Heart left ventricle (tissue), 16 donors: ENCODE measurements around the gene SCCPDH. TPM values are rescaled to one million over a fixed set of nuclear protein-coding genes. Genes with fewer than 3 reads are reported as not detected.
"Not testable (repeated sequence)": the region's sequence is repeated elsewhere in the genome, so short reads cannot be mapped to it uniquely, and the experiment has no call there.

Experiments used
- ATAC-seq, 4 donors: fragments of 200-7000 bp; cut with Tn5 transposase; one replicate each; pipeline ENCODE4 v1.9.1; 2020 to 2022; ENCODE audit warnings: moderate library complexity in 4 of 4, mild to moderate bottlenecking in 3 of 4, moderate number of reproducible peaks in 1 of 4
- DNase-seq, 5 donors: peaks; one replicate each; pipeline ENCODE4 v3.0.0-alpha.2; 2020
- H3K27ac ChIP-seq, 12 donors: fragments of 200-600 bp; sonication (generic) in 4 of 12; one replicate each; pipeline versions ENCODE4 v1.5.0 to v1.8.0; 2016 to 2022; ENCODE audit warnings: mild to moderate bottlenecking in 2 of 12
- H3K27me3 ChIP-seq, 9 donors: fragments of 200-600 bp; sonication (generic) in 2 of 9; one replicate each; pipeline versions ENCODE4 v1.5.1 to v1.8.0; 2016 to 2022; ENCODE audit warnings: mild to moderate bottlenecking in 3 of 9
- H3K36me3 ChIP-seq, 9 donors: fragments of 200-600 bp; sonication (generic) in 2 of 9; one replicate each; pipeline versions ENCODE4 v1.5.0 to v1.8.0; 2018 to 2022; ENCODE audit warnings: mild to moderate bottlenecking in 2 of 9
- H3K4me1 ChIP-seq, 12 donors: fragments of 200-600 bp; sonication (generic) in 4 of 12; one replicate each; pipeline versions ENCODE4 v1.5.0 to v1.8.0; 2016 to 2022; ENCODE audit warnings: mild to moderate bottlenecking in 3 of 12
- H3K4me3 ChIP-seq, 12 donors: fragments of 200-600 bp; sonication (generic) in 4 of 12; one replicate each; pipeline versions ENCODE4 v1.5.0 to v1.8.0; 2017 to 2022; ENCODE audit warnings: mild to moderate bottlenecking in 9 of 12, moderate library complexity in 4 of 12
- H3K9me3 ChIP-seq, 12 donors: fragments of 200-600 bp; sonication (generic) in 4 of 12; one replicate each; pipeline versions ENCODE4 v1.5.0 to v1.8.0; 2016 to 2022; ENCODE audit warnings: mild to moderate bottlenecking in 1 of 12
- CTCF ChIP-seq, 12 donors: fragments of 200-600 bp; sonication (generic) in 4 of 12; IDR thresholded peaks; one replicate each; pipeline versions ENCODE4 v1.5.0 to v1.8.0; 2018 to 2022; ENCODE audit warnings: antibody characterized with exemption in 12 of 12, mild to moderate bottlenecking in 5 of 12
- POLR2A ChIP-seq, 2 donors: fragments of 450-650 bp; IDR thresholded peaks; one replicate each; pipeline ENCODE4 v1.6.1; 2017; ENCODE audit warnings: antibody characterized with exemption in 2 of 2, mild to moderate bottlenecking in 2 of 2, moderate library complexity in 2 of 2
- WGBS, 4 donors: extraction: QIAGEN DNeasy Blood & Tissue Kit in 2 of 4; methylation state at CpG; one replicate each; pipeline versions ENCODE4 v1.1.5 to v1.1.7; 2013 to 2018; 5-methylcytosine and 5-hydroxymethylcytosine counted together
- intact Hi-C, 10 donors: fragments of 100-400 bp; cut with DNase I; formaldehyde crosslinking; loops; one replicate each; pipeline versions ENCODE4 v1.11.1 to v1.14.2; 2022
- polyA plus RNA-seq, 2 donors: library from polyadenylated mRNA; stranded (reverse); fragments of 200-250 nt; gene quantifications; one replicate each; pipeline ENCODE4 v1.2.3, GENCODE V29; 2013
- total RNA-seq, 9 donors: library from RNA; depleted of rRNA in 2 of 9; stranded (reverse); fragments of >200 nt in 2 of 9; fragmentation: NEBNext Ultra II Directional in 3 of 9; extraction: Animal tissue kit (Norgen Biotek cat#: 25700) in 3 of 9; gene quantifications; one replicate each; pipeline versions ENCODE4 v1.1.0 to v1.2.4, GENCODE V29; 2016 to 2023
- donor health status: ischemic (EF 13 %, LVEDD 7.1; RV severe dilation, severe dysfunction).
- donor health status: healthy with polysubstance abuse.
- donor health status: DM: no; HTN: yes; CAD: no.
- donor health status: DM: no; HTN: no; CAD: no.
- donor health status: ischemic (EF 25% LVEDD 6.9; RV normal size, moderate dysfunction).
- donor health status: ischemic (EF 25% LVEDD 5.7; RV mildly dilated, moderate dysfunction).
- donor health status: healthy.
- donor health status: DM: yes; HTN: yes; CAD: no.
- donor health status: ischemic (EF 35%, LVEDD 5.7; RV mildly dilated, moderate dysfunction).
- donor health status: nonischemic (EF 11% LVEDD 7.7; RV severe dilation, severe dysfunction).
- donor health status: DM: yes; HTN: yes; CAD: no.
- donor health status: PGD.
- donor health status: ischemic (EF 29% LVEDD 5.4; RV normal size, mild dysfunction).
- donor health status: nonischemic (EF 23%, LVEDD 6.1; RV moderate dilation, normal function).

The SCCPDH gene
- total and polyA plus RNA-seq, 11 donors, result 13.8 to 36.4 (median 31.0) TPM

- H3K9me3 ChIP-seq, result peaks cover 0 to 7% (median 0%) of the 10 kb centered on the region in 12 donors
- no peak overlapping the region for H3K27ac ChIP-seq
- H3K27me3 ChIP-seq, result no peaks in the 10 kb centered on the region
- no peak for ATAC-seq
- H3K4me1 ChIP-seq, result no peaks in the 10 kb centered on the region
- intact Hi-C loops, result no loop called here
- no peak for TF ChIP-seq CTCF (IDR thresholded peaks at IDR 0.05)
- TF ChIP-seq POLR2A (IDR thresholded peaks at IDR 0.05), result no peak
- H3K36me3 ChIP-seq, result peaks cover 0 to 100% (median 95%) of the 10 kb centered on the region in 9 donors
- no peak for DNase-seq
- H3K4me3 ChIP-seq, result no peak overlapping the region
Observed at GRCh38 chr1:246733704-246734103, 9.5 kb downstream of the SCCPDH start.

- Histone ChIP-seq H3K27ac (peak overlapping the region in 1 of 12 donors; percentile 23), H3K4me1 (no peaks in the 10 kb centered on the region), H3K27me3 (no peaks in the 10 kb centered on the region), H3K4me3 (no peak overlapping the region), H3K36me3 (peaks cover 0 to 100% (median 89%) of the 10 kb centered on the region in 9 donors), H3K9me3 (no peaks in the 10 kb centered on the region)
- intact Hi-C loops, result no loop called here
- no peak for ATAC-seq
- DNase-seq, result no peak
- WGBS, 4 donors, result 73 to 79% (median 79%) methylated on average over 2 of the region's 2 CpGs
- TF ChIP-seq CTCF (IDR thresholded peaks at IDR 0.05) (no peak), POLR2A (IDR thresholded peaks at IDR 0.05) (no peak)
Observed at GRCh38 chr1:246734866-246735265, 10.7 kb downstream of the SCCPDH start.

DNA sequence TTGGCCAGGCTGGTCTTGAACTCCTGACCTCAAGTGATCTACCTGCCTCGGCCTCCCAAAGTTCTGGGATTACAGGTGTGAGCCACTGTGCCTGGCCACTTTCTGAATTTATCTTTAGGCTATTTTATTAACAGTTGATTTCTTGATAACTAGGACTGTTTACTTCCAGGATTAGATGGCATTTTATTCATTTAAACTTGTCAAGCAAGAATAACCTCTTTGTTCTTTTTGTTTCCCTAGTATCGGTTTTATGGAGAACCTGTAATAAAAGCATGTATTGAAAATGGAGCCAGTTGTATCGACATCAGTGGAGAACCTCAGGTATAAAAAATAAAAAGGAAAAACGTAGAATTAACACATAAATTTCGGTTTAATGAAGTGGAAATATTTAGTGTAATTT lies 11.5 kb downstream of the SCCPDH start:
- Histone ChIP-seq H3K27me3 (no peaks in the 10 kb centered on the region), H3K27ac (no peak overlapping the region), H3K4me1 (no peaks in the 10 kb centered on the region), H3K36me3 (peaks cover 0 to 100% (median 89%) of the 10 kb centered on the region in 9 donors), H3K4me3 (no peak overlapping the region), H3K9me3 (no peaks in the 10 kb centered on the region)
- ATAC-seq, result no peak
- whole genome bisulfite sequencing, 4 donors, result 93 to 97% (median 96%) methylated on average over 5 of the region's 5 CpGs
- intact Hi-C loops, result no loop called here
- TF ChIP-seq CTCF (IDR thresholded peaks at IDR 0.05) (no peak), POLR2A (IDR thresholded peaks at IDR 0.05) (no peak)
- DNase-seq, result no peak

DNA sequence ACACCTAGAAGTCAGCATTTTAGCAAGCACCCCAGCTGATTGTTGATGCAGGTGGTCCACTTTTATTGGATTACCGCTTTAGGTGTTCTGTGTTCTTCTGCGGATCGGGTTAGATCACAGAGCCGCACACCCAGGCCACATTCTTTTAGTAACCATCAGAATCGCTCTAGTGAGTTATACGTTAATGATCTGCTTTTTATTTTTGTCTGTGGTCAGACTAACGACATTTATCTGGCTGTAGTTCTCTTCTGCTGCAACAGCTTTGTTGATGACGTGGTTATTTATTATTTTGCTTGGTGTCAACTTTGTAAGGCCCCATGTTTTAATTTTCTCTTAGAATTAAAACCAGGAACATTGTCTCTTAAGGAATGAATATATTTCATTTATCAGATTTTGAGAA lies 18.2 kb downstream of the SCCPDH start:
- no peaks in the 10 kb centered on the region for H3K4me1 ChIP-seq
- DNase-seq (no peak), ATAC-seq (no peak)
- H3K4me3 ChIP-seq, result no peak overlapping the region
- no peak overlapping the region for H3K27ac ChIP-seq
- 87 to 95% (median 93%) methylated on average over 8 of the region's 8 CpGs for WGBS, 4 donors
- peaks cover 0 to 86% (median 69%) of the 10 kb centered on the region in 9 donors for H3K36me3 ChIP-seq
- intact Hi-C loops, result no loop called here
- no peaks in the 10 kb centered on the region for H3K9me3 ChIP-seq
- TF ChIP-seq POLR2A (IDR thresholded peaks at IDR 0.05) (no peak), CTCF (IDR thresholded peaks at IDR 0.05) (no peak)
- H3K27me3 ChIP-seq, result no peaks in the 10 kb centered on the region

- H3K27me3 ChIP-seq, ATAC-seq, intact Hi-C loops, H3K4me1 ChIP-seq, H3K27ac ChIP-seq, H3K4me3 ChIP-seq, DNase-seq, H3K9me3 ChIP-seq: not testable (repeated sequence)
- H3K36me3 ChIP-seq, result peaks cover 0 to 64% (median 44%) of the 10 kb centered on the region in 9 donors
- WGBS, 4 donors, result 91 to 97% (median 95%) methylated on average over 9 to 10 of the region's 10 CpGs
Observed at GRCh38 chr1:246746155-246746554, 21.9 kb downstream of the SCCPDH start.
